ENCODE measurements around the gene GPR82.
A peak's percentile ranks its signal among the peaks of the same experiment; 100 is the strongest.

The GPR82 gene

DNA sequence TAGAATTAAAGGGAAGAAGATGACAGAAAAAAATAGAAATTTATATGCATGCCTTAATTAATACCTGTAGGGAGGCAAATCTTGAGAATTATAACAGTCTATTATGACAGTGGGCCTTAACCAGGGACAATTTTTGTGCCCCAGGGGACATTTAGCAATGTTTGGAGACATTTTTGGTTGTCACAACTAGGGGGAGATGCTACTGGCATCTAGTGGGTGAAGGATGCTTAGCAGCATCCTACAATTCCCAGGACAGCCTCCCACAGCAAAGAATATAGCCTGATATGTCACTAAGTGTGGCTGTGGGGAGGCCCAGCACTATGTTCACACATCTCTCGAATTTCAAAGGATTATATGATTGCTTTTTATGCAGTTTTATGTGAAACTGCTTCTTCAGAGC lies 10.5 kb downstream of the GPR82 start:
- Mint-ChIP-seq H3K27me3 (no peaks in the 10 kb centered on the region), H3K4me1 (peaks cover 34% of the 10 kb centered on the region), H3K9me3 (no peaks in the 10 kb centered on the region), H3K4me3 (peak overlapping the region; percentile 68 to 76), H3K27ac (peak overlapping the region in 1 of 2 donors; percentile 67)
- peak in 1 of 2 donors; percentile 11 for DNase-seq
- ATAC-seq = peak; percentile 46

- Mint-ChIP-seq H3K4me1 (peaks cover 45% of the 10 kb centered on the region), H3K27me3 (no peaks in the 10 kb centered on the region), H3K4me3 (peak overlapping the region; percentile 32 to 44), H3K27ac (peak overlapping the region in 1 of 2 donors; percentile 91), H3K9me3 (no peaks in the 10 kb centered on the region)
- DNase-seq = peak; percentile 7 to 38
- ATAC-seq = peak; percentile 84
These were observed 13.1 kb downstream of the GPR82 start for GRCh38 chrX:41737065-41737464.

- peak overlapping the region in 1 of 2 donors; percentile 41 for H3K4me3 Mint-ChIP-seq
- H3K4me1 Mint-ChIP-seq = peaks cover 40% of the 10 kb centered on the region
- H3K27me3 Mint-ChIP-seq = no peaks in the 10 kb centered on the region
- DNase-seq (no peak), ATAC-seq (no peak)
- H3K27ac Mint-ChIP-seq = no peak overlapping the region
- H3K9me3 Mint-ChIP-seq = no peaks in the 10 kb centered on the region
These were observed 15.9 kb downstream of the GPR82 start for GRCh38 chrX:41739871-41740270.

DNA sequence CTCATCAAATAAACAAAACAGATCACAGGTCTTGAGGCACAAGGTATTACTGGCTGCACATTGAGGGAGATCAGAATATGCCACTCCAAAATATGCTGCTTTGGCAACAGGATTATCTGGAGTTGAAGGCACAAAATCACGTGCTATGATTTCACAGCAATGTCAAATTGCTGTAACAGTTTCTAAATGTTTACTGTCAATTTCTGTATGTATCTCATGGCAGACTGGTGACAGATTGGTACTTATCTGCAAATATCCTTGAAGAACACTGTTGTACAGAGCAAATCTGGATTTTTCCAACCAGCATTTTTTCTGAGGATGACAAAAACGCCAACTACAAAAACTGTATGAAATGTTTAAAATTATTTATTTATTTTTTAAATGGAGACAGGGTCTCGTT lies 26.7 kb downstream of the GPR82 start:
- no peak overlapping the region for H3K4me3 Mint-ChIP-seq
- H3K27ac Mint-ChIP-seq = no peak overlapping the region
- no peak for DNase-seq
- H3K27me3 Mint-ChIP-seq = no peaks in the 10 kb centered on the region
- no peaks in the 10 kb centered on the region for H3K9me3 Mint-ChIP-seq
- no peak for ATAC-seq
- H3K4me1 Mint-ChIP-seq = no peaks in the 10 kb centered on the region

- Mint-ChIP-seq H3K4me3 (no peak overlapping the region), H3K9me3 (no peaks in the 10 kb centered on the region), H3K4me1 (peaks cover 14% of the 10 kb centered on the region), H3K27me3 (no peaks in the 10 kb centered on the region), H3K27ac (no peak overlapping the region)
- no peak for DNase-seq
- ATAC-seq = no peak
These were observed 34.4 kb downstream of the GPR82 start for GRCh38 chrX:41758401-41758800.

DNA sequence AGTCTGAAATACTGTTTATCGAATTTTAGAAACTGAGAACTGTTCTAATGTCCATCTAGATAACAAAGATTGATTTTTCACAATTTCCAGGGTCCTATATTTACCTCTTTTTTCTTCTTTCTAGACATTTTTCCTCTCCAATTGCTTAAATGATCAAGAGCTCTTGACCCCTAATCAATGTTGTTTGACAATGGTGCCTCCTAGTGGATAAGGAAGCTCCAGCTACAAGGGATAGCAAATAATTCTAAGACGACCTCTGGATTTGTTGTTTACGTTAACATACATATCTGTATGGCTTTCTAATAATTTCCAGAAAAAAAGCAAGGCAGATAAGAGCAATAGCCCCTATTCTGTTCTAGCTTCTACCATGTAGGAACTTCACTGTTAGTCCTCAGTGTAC lies 35.8 kb downstream of the GPR82 start:
- Mint-ChIP-seq H3K9me3 (no peaks in the 10 kb centered on the region), H3K27me3 (no peaks in the 10 kb centered on the region), H3K4me3 (no peak overlapping the region), H3K4me1 (peaks cover 14% of the 10 kb centered on the region), H3K27ac (no peak overlapping the region)
- ATAC-seq = no peak
- peak; percentile 5 to 12 for DNase-seq

- H3K27ac Mint-ChIP-seq = no peak overlapping the region
- peaks cover 14% of the 10 kb centered on the region for H3K4me1 Mint-ChIP-seq
- no peak overlapping the region for H3K4me3 Mint-ChIP-seq
- H3K27me3 Mint-ChIP-seq = no peaks in the 10 kb centered on the region
- DNase-seq = no peak
- H3K9me3 Mint-ChIP-seq = no peaks in the 10 kb centered on the region
- no peak for ATAC-seq
These were observed 37.2 kb downstream of the GPR82 start for GRCh38 chrX:41761169-41761568.

DNA sequence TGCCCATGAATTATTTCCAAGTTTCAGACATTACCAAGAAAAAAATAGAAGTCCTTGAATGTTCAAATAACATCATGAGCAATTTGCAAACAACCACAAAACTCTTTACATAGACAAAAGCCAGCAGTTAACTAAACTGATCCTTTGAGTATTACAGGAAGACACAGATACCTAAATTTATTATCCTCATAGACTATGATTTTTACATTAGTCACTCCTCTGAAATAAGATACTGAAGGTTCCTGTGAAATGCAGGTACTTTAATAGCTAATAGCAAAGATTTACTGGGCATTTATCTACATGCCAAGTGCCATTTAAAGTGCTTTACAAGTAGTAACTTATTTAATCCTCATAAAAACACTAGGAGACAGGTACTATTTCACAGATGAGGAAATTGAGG lies 37.7 kb downstream of the GPR82 start:
- Mint-ChIP-seq H3K4me3 (no peak overlapping the region), H3K4me1 (peaks cover 14% of the 10 kb centered on the region), H3K27ac (no peak overlapping the region), H3K9me3 (no peaks in the 10 kb centered on the region), H3K27me3 (no peaks in the 10 kb centered on the region)
- DNase-seq (no peak), ATAC-seq (no peak)

GRCh38 chrX:41779030-41779564 lies 55.1 kb downstream of the GPR82 start:
- H3K27me3 Mint-ChIP-seq = no peaks in the 10 kb centered on the region
- ATAC-seq (no peak), DNase-seq (no peak)
- H3K27ac Mint-ChIP-seq = no peak overlapping the region
- no peaks in the 10 kb centered on the region for H3K4me1 Mint-ChIP-seq
- H3K9me3 Mint-ChIP-seq = no peaks in the 10 kb centered on the region
- no peak overlapping the region for H3K4me3 Mint-ChIP-seq
